Measurements from ENCODE around the gene WDFY2. TPM values are rescaled to one million over a fixed set of nuclear protein-coding genes. Genes with fewer than 3 reads are reported as not detected.
A peak's percentile ranks its signal among the peaks of the same experiment; 100 is the strongest.

WDFY2 gene
- total RNA-seq, 1 donor from 2014 or later: 3.9 TPM

DNA sequence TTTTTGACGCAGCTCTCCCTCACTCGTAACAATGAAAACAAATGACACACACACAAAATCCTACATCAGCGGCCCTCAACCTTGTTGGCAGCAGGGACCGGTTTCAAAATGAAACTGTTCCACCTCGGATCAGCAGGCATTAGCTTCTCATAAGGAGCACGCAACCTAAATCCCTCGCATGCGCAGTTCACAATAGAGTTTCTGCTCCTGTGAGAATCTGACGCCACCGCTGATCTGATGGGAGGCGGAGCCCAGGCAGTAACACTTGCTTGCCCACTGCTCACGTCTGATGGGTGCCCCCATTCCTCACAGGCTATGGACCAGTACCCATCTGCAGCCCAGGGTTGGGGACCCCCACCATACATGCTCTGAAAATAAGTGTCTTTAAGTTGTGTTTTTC, 176.3 kb downstream of the WDFY2 start:
- no peak for DNase-seq (ENCODE audit: low spot score)
- peaks cover 3% of the 10 kb centered on the region for H3K36me3 Mint-ChIP-seq (ENCODE audit: low read depth)
- H3K4me1 Mint-ChIP-seq (ENCODE audit: low read depth): peaks cover 13% of the 10 kb centered on the region
- H3K27ac Mint-ChIP-seq (ENCODE audit: unreplicated experiment): no peak overlapping the region
- no peak overlapping the region for H3K4me3 Mint-ChIP-seq (ENCODE audit: unreplicated experiment)
- TF ChIP-seq, protein P1, sequence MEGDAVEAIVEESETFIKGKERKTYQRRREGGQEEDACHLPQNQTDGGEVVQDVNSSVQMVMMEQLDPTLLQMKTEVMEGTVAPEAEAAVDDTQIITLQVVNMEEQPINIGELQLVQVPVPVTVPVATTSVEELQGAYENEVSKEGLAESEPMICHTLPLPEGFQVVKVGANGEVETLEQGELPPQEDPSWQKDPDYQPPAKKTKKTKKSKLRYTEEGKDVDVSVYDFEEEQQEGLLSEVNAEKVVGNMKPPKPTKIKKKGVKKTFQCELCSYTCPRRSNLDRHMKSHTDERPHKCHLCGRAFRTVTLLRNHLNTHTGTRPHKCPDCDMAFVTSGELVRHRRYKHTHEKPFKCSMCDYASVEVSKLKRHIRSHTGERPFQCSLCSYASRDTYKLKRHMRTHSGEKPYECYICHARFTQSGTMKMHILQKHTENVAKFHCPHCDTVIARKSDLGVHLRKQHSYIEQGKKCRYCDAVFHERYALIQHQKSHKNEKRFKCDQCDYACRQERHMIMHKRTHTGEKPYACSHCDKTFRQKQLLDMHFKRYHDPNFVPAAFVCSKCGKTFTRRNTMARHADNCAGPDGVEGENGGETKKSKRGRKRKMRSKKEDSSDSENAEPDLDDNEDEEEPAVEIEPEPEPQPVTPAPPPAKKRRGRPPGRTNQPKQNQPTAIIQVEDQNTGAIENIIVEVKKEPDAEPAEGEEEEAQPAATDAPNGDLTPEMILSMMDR (IDR thresholded peaks at IDR 0.05): no peak
- no peaks in the 10 kb centered on the region for H3K9me3 Mint-ChIP-seq (ENCODE audit: low read depth)
- H3K27me3 Mint-ChIP-seq (ENCODE audit: low read depth): no peaks in the 10 kb centered on the region

DNA sequence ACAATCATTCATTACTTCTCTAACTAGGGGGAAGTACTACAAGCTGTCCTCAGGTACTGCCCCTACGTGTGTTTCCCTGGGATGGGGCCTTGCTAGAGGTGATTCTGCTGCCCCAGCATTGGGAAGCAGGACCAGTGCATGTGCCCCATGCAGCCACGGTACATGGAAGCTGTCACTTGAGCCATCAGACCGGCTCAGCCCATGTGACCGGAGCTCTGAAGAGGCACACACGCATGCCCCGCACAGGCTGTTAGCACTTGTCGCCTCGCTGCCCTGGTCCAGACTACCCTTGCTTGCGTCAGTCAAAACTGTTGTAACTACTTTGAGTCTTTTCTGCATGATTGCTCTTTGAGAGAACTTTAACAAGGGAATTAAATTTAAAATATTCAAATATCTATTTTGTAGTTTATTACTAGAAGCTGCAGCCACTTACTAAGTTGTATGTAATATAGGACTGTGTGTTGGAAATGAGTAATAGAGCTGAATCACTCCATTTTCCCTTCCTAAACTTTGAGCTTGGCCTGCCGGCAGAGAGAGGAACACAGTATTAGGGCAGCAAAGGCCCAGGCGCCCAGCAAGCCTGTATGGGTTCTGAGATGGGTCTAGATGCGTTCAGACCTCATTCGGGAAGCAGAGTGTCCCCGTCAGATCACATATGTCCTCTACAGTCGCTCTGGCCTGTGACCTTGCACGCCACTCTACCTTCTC, 177.5 kb downstream of the WDFY2 start:
- no peak for DNase-seq (ENCODE audit: low spot score)
- H3K27ac Mint-ChIP-seq (ENCODE audit: unreplicated experiment): no peak overlapping the region

DNA sequence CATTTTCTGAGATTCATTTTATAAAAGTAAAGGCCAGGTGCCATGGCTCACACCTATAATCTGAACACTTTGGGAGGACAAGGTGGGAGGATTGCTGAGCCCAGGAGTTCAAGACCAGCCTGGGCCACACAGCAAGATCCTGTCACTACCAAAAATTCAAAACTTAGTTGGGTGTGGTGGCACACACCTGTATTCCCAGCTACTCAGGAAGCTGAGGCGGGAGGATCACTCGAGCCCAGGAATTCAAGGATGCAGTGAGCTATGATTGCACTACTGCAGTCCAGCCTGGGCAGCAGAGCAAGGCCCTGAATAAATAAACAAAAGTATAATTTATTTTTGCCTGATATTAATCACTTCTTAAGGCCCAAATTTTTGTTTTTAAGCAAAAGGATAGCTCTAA, 179.2 kb downstream of the WDFY2 start:
- no peaks in the 10 kb centered on the region for H3K9me3 Mint-ChIP-seq (ENCODE audit: low read depth)
- H3K4me3 Mint-ChIP-seq (ENCODE audit: unreplicated experiment): no peak overlapping the region
- H3K36me3 Mint-ChIP-seq (ENCODE audit: low read depth): peaks cover 4% of the 10 kb centered on the region
- TF ChIP-seq, protein P1 (IDR thresholded peaks at IDR 0.05): no peak
- no peak overlapping the region for H3K27ac Mint-ChIP-seq (ENCODE audit: unreplicated experiment)
- H3K4me1 Mint-ChIP-seq (ENCODE audit: low read depth): peaks cover 13% of the 10 kb centered on the region
- H3K27me3 Mint-ChIP-seq (ENCODE audit: low read depth): no peaks in the 10 kb centered on the region
- no peak for DNase-seq (ENCODE audit: low spot score)

More for the DNA sequence above, 177.5 kb downstream of the WDFY2 start:
- Mint-ChIP-seq H3K36me3 (ENCODE audit: low read depth) (peaks cover 5% of the 10 kb centered on the region), H3K9me3 (ENCODE audit: low read depth) (no peaks in the 10 kb centered on the region), H3K4me1 (ENCODE audit: low read depth) (peaks cover 13% of the 10 kb centered on the region), H3K27me3 (ENCODE audit: low read depth) (no peaks in the 10 kb centered on the region), H3K4me3 (ENCODE audit: unreplicated experiment) (no peak overlapping the region)
- TF ChIP-seq, protein P1 (IDR thresholded peaks at IDR 0.05): no peak

DNA sequence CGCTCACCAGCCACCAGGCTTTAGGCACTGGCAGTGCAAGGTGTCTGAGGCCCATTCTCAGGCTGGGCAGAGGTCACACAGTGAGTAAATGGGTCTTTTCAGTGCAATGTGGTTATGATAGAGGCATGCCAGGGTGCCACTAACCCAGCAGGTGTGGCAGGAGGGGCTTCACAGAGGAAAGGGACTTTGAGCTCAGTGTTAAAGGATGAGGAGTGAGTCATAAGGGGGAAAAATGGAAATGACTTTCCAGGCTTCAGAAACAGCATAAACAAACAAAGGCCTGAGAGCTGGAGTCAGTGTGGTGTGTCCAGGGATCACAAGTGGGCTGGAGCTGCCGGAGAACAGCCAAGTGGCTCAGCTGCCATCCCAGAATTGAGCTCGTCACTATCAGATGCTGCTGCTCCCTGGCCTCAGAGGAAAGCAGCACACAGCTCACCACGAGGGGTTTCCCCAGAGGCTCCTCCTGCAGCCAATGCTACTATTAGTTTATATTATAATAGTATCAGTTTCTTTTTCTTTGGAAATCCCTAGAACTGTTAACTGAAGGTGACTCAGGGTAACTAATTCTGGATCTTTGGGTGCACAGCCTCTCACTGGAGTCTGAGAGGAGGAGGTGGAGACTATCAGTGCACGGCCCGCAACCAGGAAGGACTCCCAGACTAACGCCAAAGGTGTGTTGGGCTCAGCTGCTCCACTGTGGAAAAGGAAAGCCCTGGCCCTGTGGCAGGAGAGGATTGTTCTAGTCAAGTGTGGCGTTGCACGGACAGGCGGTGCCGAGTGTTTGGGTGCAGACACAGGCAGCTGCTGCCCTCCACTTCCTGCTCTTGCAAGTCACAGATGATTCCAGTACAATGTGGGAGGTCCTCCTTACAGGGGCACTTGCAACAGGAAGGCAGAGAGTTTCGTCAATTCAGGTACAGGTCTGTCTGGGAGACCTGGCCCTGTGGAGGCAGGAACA, 180.2 kb downstream of the WDFY2 start:
- Mint-ChIP-seq H3K9me3 (ENCODE audit: low read depth) (no peaks in the 10 kb centered on the region), H3K27ac (ENCODE audit: unreplicated experiment) (peak overlapping the region; percentile 59), H3K36me3 (ENCODE audit: low read depth) (peaks cover 4% of the 10 kb centered on the region), H3K4me1 (ENCODE audit: low read depth) (peaks cover 13% of the 10 kb centered on the region), H3K4me3 (ENCODE audit: unreplicated experiment) (no peak overlapping the region), H3K27me3 (ENCODE audit: low read depth) (no peaks in the 10 kb centered on the region)
- no peak for DNase-seq (ENCODE audit: low spot score)
- TF ChIP-seq, protein P1 (IDR thresholded peaks at IDR 0.05): peak; percentile 10

- Mint-ChIP-seq H3K36me3 (ENCODE audit: low read depth) (peaks cover 4% of the 10 kb centered on the region), H3K27ac (ENCODE audit: unreplicated experiment) (no peak overlapping the region), H3K4me3 (ENCODE audit: unreplicated experiment) (no peak overlapping the region), H3K27me3 (ENCODE audit: low read depth) (no peaks in the 10 kb centered on the region), H3K9me3 (ENCODE audit: low read depth) (no peaks in the 10 kb centered on the region), H3K4me1 (ENCODE audit: low read depth) (peaks cover 17% of the 10 kb centered on the region)
- TF ChIP-seq, protein P1 (IDR thresholded peaks at IDR 0.05): no peak
- no peak for DNase-seq (ENCODE audit: low spot score)
These were observed 180.9 kb downstream of the WDFY2 start for GRCh38 chr13:51765142-51765515.

Measured in chondrocyte (in vitro differentiated cells).